HepG2 (cell line): ENCODE measurements around the gene MSI2. TPM values are rescaled to one million over a fixed set of nuclear protein-coding genes. Genes with fewer than 3 reads are reported as not detected.
A peak's percentile ranks its signal among the peaks of the same experiment; 100 is the strongest.

Experiments
- ATAC-seq: fragments of 200-7000 bp; cut with Tn5 transposase; 3 replicates; pipeline ENCODE4 v1.9.1; 2020; ENCODE audit warnings: mild to moderate bottlenecking, moderate library complexity
- BruUV-seq: library from RNA; stranded (reverse); fragments of 400-500 nt; replicated peaks from 2 replicates; lab custom pipeline; 2021; lab: Mats Ljungman, UMichigan
- CTCF ChIA-PET: fragments of 300-600 bp; formaldehyde crosslinking; extraction: SDS; loops from one replicate; lab custom pipeline; 2021; ENCODE audit warnings: low total read pairs, inconsistent platforms, low intra/inter-chr PET ratio; lab: Yijun Ruan, JAX
- POLR2A ChIA-PET: fragments of 350-600 bp; sonication (Branson Sonifier 250); formaldehyde crosslinking; loops from one replicate; lab custom pipeline; 2020; ENCODE audit warnings: antibody characterized with exemption, inconsistent platforms; lab: Yijun Ruan, JAX
- DNase-seq: peaks from one replicate; pipeline ENCODE4 v3.0.0-alpha.2; 2015; ENCODE audit warnings: low spot score
- FAIRE-seq: peaks from 3 replicates; lab custom pipeline; 2011; peaks lifted over from hg19 to GRCh38; lab: Jason Lieb, UNC
- H2AFZ ChIP-seq: one replicate; pipeline ENCODE4 v1.6.1; 2011; ENCODE audit warnings: low read length, inconsistent platforms
- H3K27ac ChIP-seq: fragments of 300-600 bp; 3 replicates; pipeline ENCODE4 v1.8.0; 2011; ENCODE audit warnings: mixed run types, mild to moderate bottlenecking, mixed read lengths, low read length, inconsistent platforms; ENCODE audit not compliant: insufficient read depth; ENCODE audit errors: extremely low read length
- H3K27me3 ChIP-seq, 2 experiments: fragments of 200-600 bp in 1 of 2; 2 replicates in 1 of 2; 3 replicates in 1 of 2; pipeline versions ENCODE4 v1.6.0 to v1.8.0; 2011; ENCODE audit warnings: low read length in 2 of 2, mild to moderate bottlenecking in 2 of 2, moderate library complexity in 2 of 2, inconsistent platforms in 1 of 2; ENCODE audit not compliant: insufficient read depth in 2 of 2, control insufficient read depth in 1 of 2
- H3K36me3 ChIP-seq, 2 experiments: fragments of 200-600 bp in 1 of 2; replicated peaks in 1 of 2; 2 replicates in 1 of 2; 3 replicates in 1 of 2; pipeline versions ENCODE4 v1.5.1 to v1.8.0; 2011; ENCODE audit warnings: low read length in 2 of 2, inconsistent platforms in 1 of 2; ENCODE audit not compliant: insufficient read depth in 2 of 2, control insufficient read depth in 1 of 2
- H3K4me1 ChIP-seq: 2 replicates; pipeline ENCODE4 v1.5.1; 2012; ENCODE audit warnings: low read length, inconsistent platforms; ENCODE audit not compliant: insufficient read depth
- H3K4me2 ChIP-seq: 2 replicates; pipeline ENCODE4 v1.6.0; 2011; ENCODE audit warnings: low read depth, low read length, inconsistent platforms
- H3K4me3 ChIP-seq, 3 experiments: fragments of 200-600 bp in 1 of 3; sonication (generic), shearing (Covaris generic) in 1 of 3; replicated peaks in 1 of 3; 2 replicates each; pipeline ENCODE4 v1.5.1; 2011 to 2016; ENCODE audit warnings: low read length in 3 of 3, inconsistent platforms in 2 of 3, low read depth in 2 of 3, mild to moderate bottlenecking in 2 of 3, control low read depth in 1 of 3, mixed read lengths in 1 of 3; ENCODE audit not compliant: insufficient read depth in 1 of 3
- H3K79me2 ChIP-seq: one replicate; pipeline ENCODE4 v1.6.1; 2011; ENCODE audit warnings: low read length, inconsistent platforms; ENCODE audit not compliant: insufficient read depth
- H3K9ac ChIP-seq: 2 replicates; pipeline ENCODE4 v1.6.0; 2011; ENCODE audit warnings: mild to moderate bottlenecking, low read depth, low read length, inconsistent platforms; ENCODE audit not compliant: insufficient read depth
- H3K9me3 ChIP-seq: 2 replicates; pipeline ENCODE4 v1.5.1; 2012; ENCODE audit warnings: mild to moderate bottlenecking, low read length
- H4K20me1 ChIP-seq: 2 replicates; pipeline ENCODE4 v1.6.0; 2011; ENCODE audit warnings: inconsistent platforms, mild to moderate bottlenecking, low read length, moderate library complexity; ENCODE audit not compliant: insufficient read depth
- BCL6 ChIP-seq: IDR thresholded peaks from 2 replicates; pipeline ENCODE4 v1.6.1; 2016; ENCODE audit warnings: missing genetic modification reagents, missing compliant biosample characterization
- CAMTA2 ChIP-seq: sonication (generic); formaldehyde crosslinking; IDR thresholded peaks from 2 replicates; pipeline ENCODE4 v1.4.0; 2020; ENCODE audit warnings: mild to moderate bottlenecking, missing genetic modification reagents, borderline replicate concordance
- E2F2 ChIP-seq: sonication (generic); formaldehyde crosslinking; IDR thresholded peaks from 2 replicates; pipeline ENCODE4 v1.4.0; 2020; ENCODE audit warnings: missing genetic modification reagents, borderline replicate concordance
- EED ChIP-seq: sonication (generic); formaldehyde crosslinking; IDR thresholded peaks from 2 replicates; pipeline ENCODE4 v1.5.0; 2020; ENCODE audit warnings: mild to moderate bottlenecking, missing genetic modification reagents
- KLF6 ChIP-seq: IDR thresholded peaks from 2 replicates; pipeline ENCODE4 v1.8.0; 2016; ENCODE audit warnings: missing biosample characterization, missing genetic modification reagents
- MAFG ChIP-seq: sonication (generic); formaldehyde crosslinking; IDR thresholded peaks from 2 replicates; pipeline ENCODE4 v1.5.1; 2020; ENCODE audit warnings: mild to moderate bottlenecking, missing genetic modification reagents
- MED1 ChIP-seq: sonication (generic); formaldehyde crosslinking; IDR thresholded peaks from 2 replicates; pipeline ENCODE4 v1.4.0; 2020; ENCODE audit warnings: missing genetic modification reagents
- RARG ChIP-seq: sonication (generic); formaldehyde crosslinking; IDR thresholded peaks from 2 replicates; pipeline ENCODE4 v1.4.0; 2020; ENCODE audit warnings: low read depth, mild to moderate bottlenecking, missing genetic modification reagents
- SNAI1 ChIP-seq: sonication (generic); formaldehyde crosslinking; IDR thresholded peaks from 2 replicates; pipeline ENCODE4 v1.5.0; 2020; ENCODE audit warnings: mild to moderate bottlenecking, missing genetic modification reagents, borderline replicate concordance
- YEATS4 ChIP-seq: sonication (generic); formaldehyde crosslinking; IDR thresholded peaks from 2 replicates; pipeline ENCODE4 v1.4.0; 2020; ENCODE audit warnings: missing genetic modification reagents, borderline replicate concordance
- ZNF20 ChIP-seq: sonication (generic); formaldehyde crosslinking; IDR thresholded peaks from 2 replicates; pipeline ENCODE4 v1.4.0; 2020; ENCODE audit warnings: mild to moderate bottlenecking, moderate library complexity, missing genetic modification reagents
- ZNF230 ChIP-seq: sonication (generic); formaldehyde crosslinking; IDR thresholded peaks from 2 replicates; pipeline ENCODE4 v1.4.0; 2020; ENCODE audit warnings: mild to moderate bottlenecking, missing genetic modification reagents
- ZNF513 ChIP-seq: sonication (generic); formaldehyde crosslinking; conservative IDR thresholded peaks from 2 replicates; pipeline ENCODE4 v1.5.0; 2020; ENCODE audit warnings: missing genetic modification reagents
- ZNF660 ChIP-seq: sonication (generic); formaldehyde crosslinking; IDR thresholded peaks from 2 replicates; pipeline ENCODE4 v1.5.1; 2020; ENCODE audit warnings: mild to moderate bottlenecking, low read depth, missing genetic modification reagents, borderline replicate concordance
- ZUFSP ChIP-seq: sonication (generic); formaldehyde crosslinking; IDR thresholded peaks from 2 replicates; pipeline ENCODE4 v1.9.0; 2021; ENCODE audit warnings: missing genetic modification reagents, mild to moderate bottlenecking, borderline replicate concordance
- WGBS: methylation state at CpG from one replicate; pipeline ENCODE4 v1.1.6; 2017; ENCODE audit warnings: low lambda C conversion rate; 5-methylcytosine and 5-hydroxymethylcytosine counted together
- in situ Hi-C: cut with HindIII; loops from 2 replicates; pipeline ENCODE4 v1.10.0; 2017; ENCODE audit warnings: low pct_unique_long_range_greater_than_20kb; ENCODE audit not compliant: extremely low pct_ligation_motif_present
- intact Hi-C: fragments of 100-400 bp; cut with micrococcal nuclease; formaldehyde crosslinking; loops from one replicate; pipeline ENCODE4 v1.10.0; 2022; ENCODE audit not compliant: unreplicated experiment
- polyA plus RNA-seq, 8 experiments: library from polyadenylated mRNA; depleted of rRNA in 3 of 8; stranded (reverse) in 7 of 8; unstranded in 1 of 8; fragments of >200 nt; fragmentation: Illumina TruSeq in 4 of 8; extraction: Trizol in 4 of 8; gene quantifications; 2 replicates each; pipeline versions ENCODE4 v1.2.1 to v1.2.3, GENCODE V29; 2011 to 2016; ENCODE audit warnings: low read depth in 4 of 8, missing spikeins in 1 of 8, mixed read lengths in 1 of 8; ENCODE audit not compliant: insufficient read depth in 1 of 8
- total RNA-seq, 5 experiments: library from RNA; depleted of rRNA; stranded (reverse); fragments of >200 nt; fragmentation: Illumina TruSeq; extraction: Trizol; gene quantifications; 2 replicates each; pipeline ENCODE4 v1.2.3, GENCODE V29; 2016; ENCODE audit warnings: low read depth in 1 of 5

Gene MSI2
- total and polyA plus RNA-seq, 2 of the 13 experiments (the other 11 are each of a cell fraction or from before 2014, with no cell fraction given), result 77.5 to 78.4 TPM

GRCh38 chr17:57696050-57696449, 439.7 kb downstream of the MSI2 start (continued):
- TF ChIP-seq E2F2 (CRISPR knock-in tag) (no peak), MED1 (CRISPR knock-in tag) (no peak), ZNF660 (CRISPR knock-in tag) (no peak), KLF6 (CRISPR knock-in tag) (no peak), MAFG (no peak), YEATS4 (CRISPR knock-in tag) (no peak), ZNF20 (CRISPR knock-in tag) (no peak), BCL6 (CRISPR knock-in tag) (no peak), SNAI1 (CRISPR knock-in tag) (no peak), ZNF513 (CRISPR knock-in tag) (no peak), RARG (CRISPR knock-in tag) (no peak)

GRCh38 chr17:57697197-57697596, 440.9 kb downstream of the MSI2 start:
- peak overlapping the region; percentile 76; the same call in 1 of the 2 replicates for H3K4me2 ChIP-seq
- no peaks in the 10 kb centered on the region for H3K79me2 ChIP-seq
- H3K36me3 ChIP-seq, result no peaks in the 10 kb centered on the region
- no peaks in the 10 kb centered on the region for H3K27me3 ChIP-seq
- no TSS peak for BruUV-seq
- FAIRE-seq (no peak), DNase-seq (no peak), ATAC-seq (no peak)
- H3K9me3 ChIP-seq, result no peaks in the 10 kb centered on the region
- ChIA-PET CTCF (no interaction called here), POLR2A (no interaction called here)
- no peaks in the 10 kb centered on the region for H4K20me1 ChIP-seq
- no peak overlapping the region for H2AFZ ChIP-seq
- 98% methylated on average over 7 of the region's 7 CpGs for WGBS
- peaks cover 24% of the 10 kb centered on the region for H3K4me1 ChIP-seq
- no peak overlapping the region for H3K9ac ChIP-seq
- intact Hi-C loops (no loop called here), in situ Hi-C loops (no loop called here)
- H3K4me3 ChIP-seq, result no peak overlapping the region
- no peak overlapping the region for H3K27ac ChIP-seq
- no peak for TF ChIP-seq CAMTA2 (CRISPR knock-in tag)
- no peak for TF ChIP-seq ZUFSP (CRISPR knock-in tag)
- TF ChIP-seq EED, result peak; percentile 58; the same call in 1 of the 2 replicates
- no peak for TF ChIP-seq ZNF230 (CRISPR knock-in tag)
